H9 (cell line): ENCODE results near the gene DNMT3B. TPM values are rescaled to one million over a fixed set of nuclear protein-coding genes. Genes with fewer than 3 reads are reported as not detected.

Source experiments
- DNase-seq: peaks from one replicate; pipeline ENCODE4 v3.0.0-alpha.2; 2017
- H2AFZ ChIP-seq: one replicate; pipeline ENCODE4 v1.6.1; 2013; ENCODE audit warnings: mild to moderate bottlenecking, low read length, control low read depth, moderate library complexity
- H2AK5ac ChIP-seq: 2 replicates; pipeline ENCODE4 v1.6.1; 2013; ENCODE audit warnings: low read length, control low read depth, mixed read lengths; ENCODE audit not compliant: insufficient read length
- H2BK120ac ChIP-seq: one replicate; pipeline ENCODE4 v1.6.1; 2013; ENCODE audit warnings: low read depth, mild to moderate bottlenecking, low read length, control low read depth, inconsistent platforms; ENCODE audit not compliant: poor library complexity, severe bottlenecking
- H2BK12ac ChIP-seq: 2 replicates; pipeline ENCODE4 v1.6.1; 2013; ENCODE audit warnings: low read length, control low read depth, mixed read lengths, low read depth; ENCODE audit not compliant: insufficient read length
- H2BK15ac ChIP-seq: 2 replicates; pipeline ENCODE4 v1.6.1; 2013; ENCODE audit warnings: low read depth, low read length, control low read depth
- H2BK20ac ChIP-seq: one replicate; pipeline ENCODE4 v1.6.1; 2013; ENCODE audit warnings: low read depth, mild to moderate bottlenecking, low read length, control low read depth, inconsistent platforms; ENCODE audit not compliant: poor library complexity, severe bottlenecking
- H2BK5ac ChIP-seq: 2 replicates; pipeline ENCODE4 v1.6.1; 2013; ENCODE audit warnings: low read length, control low read depth, mixed read lengths; ENCODE audit not compliant: insufficient read length
- H3K14ac ChIP-seq: 2 replicates; pipeline ENCODE4 v1.6.1; 2013; ENCODE audit warnings: low read length, control low read depth; ENCODE audit not compliant: insufficient read depth
- H3K18ac ChIP-seq: 2 replicates; pipeline ENCODE4 v1.6.1; 2013; ENCODE audit warnings: low read depth, mild to moderate bottlenecking, mixed read lengths, low read length, control low read depth; ENCODE audit not compliant: insufficient read length
- H3K23ac ChIP-seq: 2 replicates; pipeline ENCODE4 v1.6.1; 2013; ENCODE audit warnings: low read length, control low read depth, mixed read lengths, low read depth; ENCODE audit not compliant: insufficient read length
- H3K23me2 ChIP-seq: 2 replicates; pipeline ENCODE4 v1.6.1; 2013; ENCODE audit warnings: low read depth, mild to moderate bottlenecking, mixed read lengths, low read length, control low read depth; ENCODE audit not compliant: insufficient read length, poor library complexity, severe bottlenecking
- H3K27ac ChIP-seq: 2 replicates; pipeline ENCODE4 v1.5.1; 2013; ENCODE audit warnings: low read length, control low read depth, mixed read lengths, low read depth; ENCODE audit not compliant: insufficient read length
- H3K27me3 ChIP-seq: 2 replicates; pipeline ENCODE4 v1.6.1; 2013; ENCODE audit warnings: low read length, control low read depth, inconsistent platforms; ENCODE audit not compliant: insufficient read depth
- H3K4ac ChIP-seq: 2 replicates; pipeline ENCODE4 v1.6.1; 2013; ENCODE audit warnings: low read depth, mild to moderate bottlenecking, control low read depth, inconsistent platforms, low read length, moderate library complexity
- H3K4me1 ChIP-seq: 2 replicates; pipeline ENCODE4 v1.6.1; 2013; ENCODE audit warnings: low read length, control low read depth, inconsistent platforms; ENCODE audit not compliant: insufficient read depth
- H3K4me2 ChIP-seq: 2 replicates; pipeline ENCODE4 v1.6.1; 2013; ENCODE audit warnings: low read length, control low read depth, mixed read lengths; ENCODE audit not compliant: insufficient read length, insufficient read depth
- H3K56ac ChIP-seq: 2 replicates; pipeline ENCODE4 v1.6.1; 2013; ENCODE audit warnings: low read depth, mild to moderate bottlenecking, mixed read lengths, low read length, control low read depth; ENCODE audit not compliant: insufficient read length
- H3K79me1 ChIP-seq: 2 replicates; pipeline ENCODE4 v1.6.1; 2013; ENCODE audit warnings: low read depth, mild to moderate bottlenecking, moderate library complexity, low read length, control low read depth, inconsistent platforms; ENCODE audit not compliant: insufficient read depth, poor library complexity, severe bottlenecking
- H3K79me2 ChIP-seq: 2 replicates; pipeline ENCODE4 v1.6.1; 2013; ENCODE audit warnings: low read length, control low read depth, inconsistent platforms; ENCODE audit not compliant: insufficient read depth
- H3K9ac ChIP-seq: 2 replicates; pipeline ENCODE4 v1.6.1; 2013; ENCODE audit warnings: low read length, control low read depth, mixed read lengths; ENCODE audit not compliant: insufficient read length; ENCODE audit errors: extremely low read depth
- H3K9me3 ChIP-seq: one replicate; pipeline ENCODE4 v1.6.1; 2013; ENCODE audit warnings: low read depth, low read length, inconsistent platforms; ENCODE audit not compliant: control insufficient read depth
- H3T11ph ChIP-seq: one replicate; pipeline ENCODE4 v1.6.1; 2013; ENCODE audit warnings: mild to moderate bottlenecking, low read length, control low read depth, inconsistent platforms
- H4K20me1 ChIP-seq: one replicate; pipeline ENCODE4 v1.6.1; 2013; ENCODE audit not compliant: control insufficient read depth, insufficient read length, insufficient read depth
- H4K5ac ChIP-seq: 2 replicates; pipeline ENCODE4 v1.6.1; 2013; ENCODE audit warnings: low read depth, mild to moderate bottlenecking, mixed read lengths, low read length, control low read depth; ENCODE audit not compliant: insufficient read length
- H4K8ac ChIP-seq: replicated peaks from 2 replicates; pipeline ENCODE4 v1.6.1; 2013; ENCODE audit warnings: low read length, control low read depth, mixed read lengths, low read depth; ENCODE audit not compliant: insufficient read length
- H4K91ac ChIP-seq: 2 replicates; pipeline ENCODE4 v1.6.1; 2013; ENCODE audit warnings: low read depth, mild to moderate bottlenecking, moderate library complexity, mixed read lengths, low read length, control low read depth; ENCODE audit not compliant: insufficient read length
- H3K27ac Mint-ChIP-seq, 3 experiments: 2 replicates in 2 of 3; 3 replicates in 1 of 3; pipeline ENCODE4 v1.8.0; 2020 to 2021; ENCODE audit warnings: mixed read lengths in 3 of 3, mild to moderate bottlenecking in 1 of 3, moderate library complexity in 1 of 3
- H3K27me3 Mint-ChIP-seq: 2 replicates; pipeline ENCODE4 v1.8.0; 2021; ENCODE audit warnings: low read depth, mild to moderate bottlenecking, moderate library complexity, mixed read lengths
- H3K36me3 Mint-ChIP-seq, 3 experiments: 2 replicates in 2 of 3; 3 replicates in 1 of 3; pipeline ENCODE4 v1.8.0; 2020 to 2021; ENCODE audit warnings: low read depth in 3 of 3, mixed read lengths in 3 of 3; ENCODE audit not compliant: insufficient read depth in 1 of 3
- H3K4me1 Mint-ChIP-seq, 2 experiments: 2 replicates each; pipeline ENCODE4 v1.8.0; 2020; ENCODE audit warnings: mixed read lengths in 2 of 2
- H3K4me3 Mint-ChIP-seq, 2 experiments: 2 replicates in 1 of 2; 3 replicates in 1 of 2; pipeline ENCODE4 v1.8.0; 2020 to 2021; ENCODE audit warnings: mild to moderate bottlenecking in 2 of 2, mixed read lengths in 2 of 2, moderate library complexity in 1 of 2
- H3K9me3 Mint-ChIP-seq, 2 experiments: 2 replicates in 1 of 2; 3 replicates in 1 of 2; pipeline ENCODE4 v1.8.0; 2020; ENCODE audit warnings: mild to moderate bottlenecking in 2 of 2, mixed read lengths in 2 of 2, moderate library complexity in 1 of 2
- CTCF ChIP-seq: fragments of 200-600 bp; sonication (generic); conservative IDR thresholded peaks from 3 replicates; pipeline ENCODE4 v1.8.0; 2021; ENCODE audit warnings: antibody characterized with exemption, mild to moderate bottlenecking
- WGBS: extraction: QIAGEN DNeasy Blood & Tissue Kit; methylation state at CpG from one replicate; pipeline ENCODE4 v1.1.7; 2013; ENCODE audit warnings: missing lambda C conversion rate, low lambda C conversion rate, mixed read lengths; ENCODE audit not compliant: insufficient read length; ENCODE audit errors: extremely low coverage; 5-methylcytosine and 5-hydroxymethylcytosine counted together
- total RNA-seq: library from RNA; stranded (reverse); gene quantifications from 2 replicates; pipeline ENCODE4 v1.2.1, GENCODE V29; 2021

Gene DNMT3B
- total RNA-seq, 1 experiment from 2014 or later = 980 TPM

DNA sequence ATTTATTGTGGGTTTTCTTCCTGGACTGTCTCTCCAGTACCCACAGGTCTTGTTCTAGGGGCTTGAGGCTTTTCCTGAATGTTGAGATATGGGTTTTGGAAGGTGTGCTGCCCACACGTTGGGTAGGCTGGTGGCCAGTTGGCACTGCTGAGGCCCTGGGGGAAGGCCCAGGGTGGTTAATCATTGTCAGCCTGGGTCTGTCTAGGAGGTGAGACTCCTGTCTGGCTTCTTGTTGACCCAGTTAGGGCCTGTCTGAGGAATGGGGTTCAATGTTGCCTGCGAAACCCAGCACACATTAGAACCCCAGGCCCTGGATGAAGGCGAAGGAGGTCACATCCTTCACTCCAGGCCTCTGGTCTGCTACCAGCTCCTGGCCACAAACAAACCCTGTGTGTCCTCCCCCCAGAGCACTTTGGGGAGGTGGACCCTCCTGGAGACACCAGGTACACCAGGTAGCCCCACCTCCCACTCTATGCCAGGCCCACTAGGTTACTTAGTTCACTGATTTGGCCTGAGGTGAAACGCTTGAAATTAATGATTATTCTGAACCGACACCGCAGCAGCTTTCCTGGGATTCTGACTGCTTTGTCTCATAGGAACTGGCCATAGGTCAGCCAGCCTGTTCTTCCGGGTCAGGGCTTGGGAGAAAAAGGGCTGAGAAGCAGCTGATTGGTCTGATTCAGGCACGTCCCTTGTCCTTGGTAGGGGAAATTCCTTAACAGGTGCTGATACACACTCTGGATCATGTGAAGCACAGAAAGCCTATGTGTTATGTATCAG, 15.2 kb downstream of the DNMT3B start:
- Histone ChIP-seq H3K4me1 (peaks cover 3% of the 10 kb centered on the region; the same call in 1 of the 2 replicates), H3K23ac (no peak overlapping the region), H3K27ac (no peak overlapping the region), H3K4ac (no peak overlapping the region), H3K14ac (no peak overlapping the region), H2BK120ac (no peak overlapping the region), H4K5ac (no peak overlapping the region), H2AFZ (no peak overlapping the region), H2AK5ac (no peak overlapping the region), H3K79me1 (no peaks in the 10 kb centered on the region), H3K18ac (no peak overlapping the region), H2BK15ac (no peak overlapping the region), H4K20me1 (peaks cover 2% of the 10 kb centered on the region), H4K91ac (no peak overlapping the region), H3K56ac (no peak overlapping the region), H3K23me2 (no peaks in the 10 kb centered on the region), H2BK12ac (no peak overlapping the region), H3K27me3 (no peaks in the 10 kb centered on the region), H3K9me3 (no peaks in the 10 kb centered on the region), H4K8ac (no peak overlapping the region), H2BK5ac (no peak overlapping the region), H3K4me2 (no peak overlapping the region), H2BK20ac (no peak overlapping the region), H3K9ac (no peak overlapping the region), H3T11ph (no peak overlapping the region), H3K79me2 (peaks cover 55% of the 10 kb centered on the region)
- Mint-ChIP-seq H3K4me3 (no peak overlapping the region; a peak in 1 of 5 replicates), H3K4me1 (peaks cover 78 to 92% of the 10 kb centered on the region in 2 experiments), H3K27ac (peak overlapping the region in 2 of 3 experiments; percentile 51 to 96; a peak in 5 of 7 replicates), H3K27me3 (no peaks in the 10 kb centered on the region; the same call in 1 of the 2 replicates), H3K9me3 (no peaks in the 10 kb centered on the region), H3K36me3 (peaks cover 51 to 94% (median 73%) of the 10 kb centered on the region in 3 experiments)
- WGBS = no CpG with 5 or more reads among the region's 8 CpGs
- no peak for TF ChIP-seq CTCF
- no peak for DNase-seq
